HCEC 1CT (cell line): ENCODE results near the gene CDH1.
"Not testable (repeated sequence)": the region's sequence is repeated elsewhere in the genome, so short reads cannot be mapped to it uniquely, and the experiment has no call there.

Source experiments
- DNase-seq: peaks from one replicate; pipeline ENCODE4 v3.0.0-alpha.2; 2017

The CDH1 gene

DNA sequence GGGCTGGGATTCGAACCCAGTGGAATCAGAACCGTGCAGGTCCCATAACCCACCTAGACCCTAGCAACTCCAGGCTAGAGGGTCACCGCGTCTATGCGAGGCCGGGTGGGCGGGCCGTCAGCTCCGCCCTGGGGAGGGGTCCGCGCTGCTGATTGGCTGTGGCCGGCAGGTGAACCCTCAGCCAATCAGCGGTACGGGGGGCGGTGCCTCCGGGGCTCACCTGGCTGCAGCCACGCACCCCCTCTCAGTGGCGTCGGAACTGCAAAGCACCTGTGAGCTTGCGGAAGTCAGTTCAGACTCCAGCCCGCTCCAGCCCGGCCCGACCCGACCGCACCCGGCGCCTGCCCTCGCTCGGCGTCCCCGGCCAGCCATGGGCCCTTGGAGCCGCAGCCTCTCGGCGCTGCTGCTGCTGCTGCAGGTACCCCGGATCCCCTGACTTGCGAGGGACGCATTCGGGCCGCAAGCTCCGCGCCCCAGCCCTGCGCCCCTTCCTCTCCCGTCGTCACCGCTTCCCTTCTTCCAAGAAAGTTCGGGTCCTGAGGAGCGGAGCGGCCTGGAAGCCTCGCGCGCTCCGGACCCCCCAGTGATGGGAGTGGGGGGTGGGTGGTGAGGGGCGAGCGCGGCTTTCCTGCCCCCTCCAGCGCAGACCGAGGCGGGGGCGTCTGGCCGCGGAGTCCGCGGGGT is at the start of gene CDH1:
TSS of gene CDH1 (plus strand) at position 247 of the 684 bp plus-strand sequence. CDS start at position 371, 124 bp downstream.
- DNase-seq: no peak

DNA sequence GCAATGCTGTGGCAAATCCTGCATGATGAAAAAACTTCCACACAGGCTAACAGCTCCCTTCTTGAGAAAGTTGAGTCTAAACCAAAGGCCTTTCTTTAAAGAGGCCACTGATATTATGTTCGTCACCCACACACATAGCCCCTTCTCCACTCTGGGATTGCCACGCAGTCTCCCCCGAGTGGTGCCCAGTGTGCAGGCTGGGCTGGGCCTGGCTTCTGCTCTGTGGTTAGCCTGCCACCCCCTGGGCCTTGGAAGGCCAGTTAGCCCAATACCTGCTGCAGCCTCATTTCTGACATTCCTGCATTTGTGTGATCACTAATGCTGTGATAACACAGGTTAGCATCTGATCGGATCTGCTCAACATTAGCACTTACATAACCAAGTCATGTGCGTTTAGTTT is 47.2 kb upstream of the CDH1 start:
- no peak for DNase-seq

DNA sequence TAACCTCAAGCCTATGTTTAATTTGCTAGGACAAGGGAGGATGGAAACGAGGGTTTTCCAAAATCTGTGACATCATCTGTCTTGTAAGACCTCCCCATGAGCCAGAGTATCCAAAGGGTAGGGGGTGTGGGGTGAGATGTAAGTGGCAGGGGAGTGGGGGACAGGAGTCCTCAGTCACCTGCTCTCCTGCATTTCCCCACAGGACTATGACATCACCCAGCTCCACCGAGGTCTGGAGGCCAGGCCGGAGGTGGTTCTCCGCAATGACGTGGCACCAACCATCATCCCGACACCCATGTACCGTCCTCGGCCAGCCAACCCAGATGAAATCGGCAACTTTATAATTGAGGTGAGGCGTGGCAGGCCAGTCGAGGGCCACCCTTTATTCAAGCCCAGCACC is 41.5 kb upstream of the CDH1 start:
- DNase-seq: no peak

DNA sequence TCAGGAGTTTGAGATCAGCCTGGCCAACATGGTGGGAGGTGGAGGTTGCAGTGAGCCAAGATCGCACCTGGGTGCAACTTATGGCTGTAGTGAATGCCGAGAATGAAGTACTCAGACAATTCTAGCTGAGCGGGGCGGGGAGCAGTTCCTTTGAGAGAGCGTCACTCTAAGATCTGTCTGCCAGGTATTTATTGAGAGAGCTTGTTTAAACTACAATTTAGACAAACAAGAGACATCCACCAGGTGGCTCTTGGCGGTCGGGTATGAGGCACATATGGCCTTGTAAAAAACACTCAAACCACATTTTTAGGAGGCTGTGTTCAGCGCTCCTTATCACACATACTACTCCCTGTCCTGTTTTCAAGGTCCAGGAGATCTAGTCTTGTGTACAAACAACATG is 40.6 kb upstream of the CDH1 start:
- DNase-seq: no peak

DNA sequence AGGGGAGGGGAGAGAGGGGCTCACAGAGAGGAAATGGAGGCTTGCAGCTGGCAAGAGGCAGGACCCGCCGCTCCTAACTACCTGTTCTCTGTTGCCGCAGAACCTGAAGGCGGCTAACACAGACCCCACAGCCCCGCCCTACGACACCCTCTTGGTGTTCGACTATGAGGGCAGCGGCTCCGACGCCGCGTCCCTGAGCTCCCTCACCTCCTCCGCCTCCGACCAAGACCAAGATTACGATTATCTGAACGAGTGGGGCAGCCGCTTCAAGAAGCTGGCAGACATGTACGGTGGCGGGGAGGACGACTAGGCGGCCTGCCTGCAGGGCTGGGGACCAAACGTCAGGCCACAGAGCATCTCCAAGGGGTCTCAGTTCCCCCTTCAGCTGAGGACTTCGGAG is 39.0 kb upstream of the CDH1 start:
- no peak for DNase-seq

DNA sequence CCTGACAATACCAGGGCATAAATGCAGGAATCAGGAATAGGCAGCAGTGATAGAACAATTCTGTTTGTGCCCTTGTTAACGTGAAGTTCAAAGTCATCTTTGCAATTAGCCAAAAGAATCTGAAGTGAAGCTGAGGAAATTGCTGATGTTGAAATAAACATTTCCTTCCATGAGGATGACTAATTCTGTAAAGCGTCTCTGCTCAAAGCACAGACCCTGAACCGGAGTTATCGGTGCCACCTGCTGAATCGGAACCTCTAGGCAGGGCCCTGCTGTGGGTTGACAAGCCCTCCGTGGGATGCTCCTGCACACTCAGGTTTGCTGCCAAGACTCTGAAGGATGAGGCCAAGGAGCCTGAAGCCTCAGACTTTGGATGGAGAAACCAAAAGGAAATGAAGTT is 37.0 kb upstream of the CDH1 start:
- DNase-seq: peak; percentile 15

DNA sequence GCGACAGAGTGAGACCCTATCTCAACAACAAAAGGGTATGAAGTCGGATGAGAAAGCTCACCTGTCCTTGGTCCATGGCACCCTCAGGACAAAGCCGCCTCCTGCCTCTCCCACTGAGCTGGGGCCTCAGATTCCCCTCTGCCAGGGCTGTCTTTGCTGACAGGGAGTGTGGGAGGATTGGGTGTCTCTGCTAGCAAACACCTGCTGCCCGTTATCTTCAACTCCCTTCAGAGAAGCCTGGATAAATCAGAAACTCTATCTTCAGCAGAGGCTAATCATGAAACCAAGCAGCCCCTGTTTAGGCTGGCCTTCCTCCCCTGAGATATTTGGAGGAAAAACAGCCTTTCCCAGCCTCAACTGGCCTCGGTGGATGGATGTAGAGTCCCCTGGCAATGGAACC is 36.3 kb upstream of the CDH1 start:
- no peak for DNase-seq

DNA sequence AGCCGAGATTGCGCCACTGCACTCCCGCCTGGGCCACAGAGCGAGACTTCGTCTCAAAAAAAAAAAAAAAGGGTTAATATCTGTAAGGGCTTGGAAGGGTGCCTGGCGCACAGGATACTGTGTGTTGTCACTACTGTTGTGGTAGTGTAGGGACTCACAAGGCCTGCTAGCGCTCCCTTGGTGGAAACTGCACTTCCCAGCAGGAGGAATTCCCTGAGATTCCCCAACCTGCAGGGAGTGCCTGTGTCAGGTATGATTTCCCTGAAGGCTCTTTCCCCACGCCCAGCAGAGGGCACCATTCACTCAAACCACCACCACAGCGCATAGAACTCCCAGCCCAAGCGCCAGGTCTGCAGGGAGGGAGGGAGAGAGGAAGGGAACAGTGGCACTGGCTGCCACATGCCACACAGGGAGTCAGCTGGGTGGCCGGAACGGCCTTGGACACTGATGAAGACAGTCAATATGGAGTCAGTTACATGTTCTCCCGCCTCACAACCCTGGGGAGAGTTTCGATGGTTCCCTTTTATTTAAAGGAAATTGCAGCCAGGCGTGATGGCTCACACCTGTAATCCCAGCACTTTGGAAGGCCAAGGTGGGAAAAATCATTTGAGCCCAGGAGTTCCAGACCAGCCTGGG is 32.7 kb upstream of the CDH1 start:
- peak; percentile 40 for DNase-seq

DNA sequence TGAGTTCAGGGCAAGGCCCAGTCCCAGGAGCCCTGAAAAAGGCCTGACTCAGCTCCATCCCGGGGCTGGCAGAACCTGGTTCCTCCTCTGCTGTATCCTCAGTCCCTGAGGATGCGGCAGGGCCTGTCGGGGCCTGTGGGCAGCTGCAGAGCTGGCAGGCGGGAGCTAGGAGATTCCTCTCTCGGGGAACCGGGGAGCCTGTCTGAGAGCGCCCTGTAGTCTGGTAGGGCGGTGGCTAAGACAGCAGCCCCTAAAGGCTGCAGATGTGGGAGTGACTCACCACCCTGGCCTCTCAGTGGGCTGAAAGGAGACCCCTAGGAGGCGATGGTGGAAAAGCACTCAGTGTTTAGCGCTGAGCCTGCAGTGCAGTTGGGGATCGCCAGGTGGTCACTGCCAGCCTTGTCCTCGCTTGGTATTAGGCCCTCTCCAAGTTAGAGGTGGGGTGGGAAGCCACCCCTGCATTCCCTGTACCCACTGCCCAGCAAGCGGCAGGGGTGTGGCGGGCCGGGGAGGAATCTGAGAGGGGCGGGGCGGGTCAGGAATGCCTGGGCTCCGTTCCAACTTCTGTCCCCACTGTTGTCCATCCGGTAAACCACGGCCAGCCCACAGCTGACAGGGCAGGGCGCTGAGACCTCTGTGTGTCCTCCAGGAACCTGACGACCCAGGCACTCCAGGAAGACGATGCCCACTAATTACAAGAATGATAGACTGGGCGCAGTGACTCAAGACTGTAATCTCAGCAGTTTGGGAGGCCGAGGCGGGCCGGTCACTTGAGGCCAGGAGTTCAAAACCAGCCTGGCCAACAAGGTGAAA is 29.5 kb upstream of the CDH1 start:
- no peak for DNase-seq

DNA sequence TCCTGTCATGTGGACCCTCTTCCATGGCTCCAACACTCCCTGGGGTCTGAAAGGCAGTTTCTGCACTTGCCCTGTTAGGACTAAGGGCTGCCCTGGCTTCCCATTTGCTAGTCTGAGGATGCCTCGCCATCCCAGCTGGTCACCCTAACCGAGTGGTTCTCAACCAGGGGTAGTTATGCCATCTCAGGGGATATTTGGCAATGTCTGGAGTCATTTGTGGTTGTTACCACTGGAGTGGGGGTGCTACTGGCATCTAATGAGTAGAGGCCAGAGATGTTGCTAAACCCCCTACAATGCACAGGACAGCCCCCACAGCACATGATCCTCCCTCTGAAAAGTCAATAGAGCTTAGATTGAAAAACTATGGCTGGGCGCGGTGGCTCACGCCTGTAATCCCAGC is 26.9 kb upstream of the CDH1 start:
- no peak for DNase-seq

DNA sequence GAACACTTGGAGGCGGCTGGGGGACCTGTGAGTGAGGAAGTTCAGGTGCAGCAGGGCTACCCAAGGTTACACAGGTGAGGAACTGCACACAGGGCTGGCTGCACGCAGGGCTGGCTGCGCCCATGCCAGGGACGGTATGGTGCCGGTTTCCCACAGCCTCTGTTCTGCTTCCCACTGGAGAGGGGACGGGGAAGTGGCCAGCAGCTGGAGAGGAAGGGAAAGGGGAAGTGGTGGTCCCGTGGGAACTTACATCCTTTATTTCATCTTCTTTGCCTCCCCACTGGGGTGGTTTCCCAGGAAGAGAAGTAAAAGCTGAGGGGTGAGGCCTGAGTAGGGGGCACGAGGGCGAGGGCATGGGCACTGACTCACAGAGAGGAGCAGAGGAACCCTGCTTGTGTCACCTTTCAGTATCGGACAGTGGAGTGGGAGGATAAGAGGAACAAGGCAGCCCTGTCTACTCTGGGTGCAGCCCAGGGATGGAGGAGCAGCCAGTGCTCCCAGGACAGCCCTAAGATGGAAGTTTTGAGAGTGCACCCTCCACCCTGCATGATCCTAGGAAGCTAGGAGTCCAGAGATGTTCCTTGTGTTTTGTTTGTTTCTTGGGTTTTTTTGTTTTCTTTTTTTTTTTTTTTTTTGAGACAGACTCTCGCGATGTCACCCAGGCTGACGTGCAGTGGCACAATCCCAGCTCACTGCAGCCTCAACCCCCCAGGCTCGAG is 25.5 kb upstream of the CDH1 start:
- no peak for DNase-seq

DNA sequence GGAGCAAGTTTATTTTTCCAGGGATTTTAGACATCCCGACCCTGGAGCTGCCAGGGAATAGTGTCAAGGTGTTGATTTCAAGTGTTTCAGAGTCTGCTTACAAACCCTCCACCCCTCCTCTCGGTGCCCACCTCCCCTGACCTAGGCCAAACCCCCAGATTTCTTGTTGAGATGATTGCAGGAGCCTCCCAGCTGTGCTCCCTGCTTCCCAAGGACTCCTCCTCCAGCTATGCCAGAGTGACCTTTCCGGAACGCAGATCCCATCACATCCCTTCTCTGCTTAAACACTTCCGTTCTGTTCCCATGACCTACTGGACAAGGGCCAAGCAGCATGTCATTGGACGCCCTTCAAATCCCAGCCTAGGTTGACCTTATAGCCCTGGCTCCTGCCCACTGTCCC is 23.7 kb upstream of the CDH1 start:
- DNase-seq: no peak

DNA sequence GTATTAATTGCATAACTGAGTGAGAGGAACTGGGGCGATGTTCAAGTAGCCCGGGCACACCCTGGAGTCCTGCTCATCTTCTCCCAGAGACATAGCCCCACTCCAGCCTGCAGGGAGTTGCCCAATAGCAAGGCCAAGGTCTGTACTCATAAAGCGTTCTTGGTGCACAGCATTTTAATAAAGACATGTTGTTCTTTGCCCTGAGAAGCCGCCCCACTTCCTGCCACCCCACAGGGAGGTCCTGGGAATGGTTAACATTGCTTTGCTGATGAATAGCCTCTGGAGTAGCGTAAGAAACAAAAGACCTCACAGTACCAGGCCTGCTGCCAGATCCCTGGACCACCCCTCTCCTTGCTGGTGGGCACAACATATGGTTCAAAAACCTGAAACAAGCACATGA is 21.6 kb upstream of the CDH1 start:
- DNase-seq: no peak

DNA sequence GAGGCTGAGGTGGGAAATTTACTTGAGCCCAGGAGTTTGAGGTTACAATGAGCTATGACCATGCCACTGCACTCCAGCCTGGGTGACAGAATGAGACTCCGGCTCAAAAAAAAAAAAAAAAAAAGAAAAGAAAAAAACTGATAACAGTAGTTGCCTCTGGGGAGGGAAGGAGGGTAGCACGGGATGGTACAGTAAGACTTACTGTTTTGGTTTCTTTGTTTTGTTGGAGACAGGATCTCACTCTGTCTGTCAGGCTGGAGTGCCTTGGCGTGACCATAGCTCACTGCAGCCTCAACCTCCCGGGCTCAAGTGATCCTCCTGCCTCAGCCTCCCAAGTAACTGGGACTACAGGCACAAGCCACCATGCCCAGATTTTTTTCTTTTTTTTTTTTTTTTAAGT is 20.6 kb upstream of the CDH1 start:
- DNase-seq: not testable (repeated sequence)

DNA sequence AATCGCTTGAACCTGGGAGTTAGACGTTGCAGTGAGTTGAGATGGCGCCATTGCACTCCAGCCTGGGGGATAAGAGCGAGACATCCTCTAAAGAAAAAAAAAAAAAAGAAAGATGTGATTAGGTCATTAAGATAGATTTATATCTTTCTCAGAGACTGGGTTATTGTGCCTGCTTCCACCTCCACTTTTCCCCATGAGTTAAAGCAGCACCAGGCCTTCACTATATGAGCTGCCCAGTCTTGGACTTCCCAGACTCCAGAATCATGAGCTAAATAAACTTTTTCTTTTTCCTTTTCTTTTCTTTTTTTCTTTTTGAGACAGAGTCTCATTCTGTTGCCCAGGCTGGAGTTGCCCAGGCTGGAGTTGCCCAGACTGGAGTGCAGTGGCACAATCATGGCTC is 19.4 kb upstream of the CDH1 start:
- no peak for DNase-seq

DNA sequence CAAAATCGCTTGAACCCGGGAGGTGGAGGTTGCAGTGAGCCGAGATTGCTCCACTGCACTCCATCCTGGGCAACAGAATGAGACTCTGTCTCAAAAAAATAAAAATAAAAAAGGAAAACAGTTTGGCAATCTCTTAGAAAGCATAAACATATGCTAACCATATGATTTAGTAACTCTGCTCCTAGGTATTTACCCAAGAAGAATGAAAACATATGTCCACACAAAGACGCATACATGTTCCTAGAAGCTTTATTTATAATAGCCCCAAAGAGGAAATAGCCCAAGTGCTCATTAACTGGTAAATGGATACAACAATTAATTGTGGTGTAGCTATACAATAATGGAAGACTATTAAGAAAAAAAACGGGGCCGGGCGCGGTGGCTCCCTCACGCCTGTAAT is 18.5 kb upstream of the CDH1 start:
- DNase-seq: no peak

DNA sequence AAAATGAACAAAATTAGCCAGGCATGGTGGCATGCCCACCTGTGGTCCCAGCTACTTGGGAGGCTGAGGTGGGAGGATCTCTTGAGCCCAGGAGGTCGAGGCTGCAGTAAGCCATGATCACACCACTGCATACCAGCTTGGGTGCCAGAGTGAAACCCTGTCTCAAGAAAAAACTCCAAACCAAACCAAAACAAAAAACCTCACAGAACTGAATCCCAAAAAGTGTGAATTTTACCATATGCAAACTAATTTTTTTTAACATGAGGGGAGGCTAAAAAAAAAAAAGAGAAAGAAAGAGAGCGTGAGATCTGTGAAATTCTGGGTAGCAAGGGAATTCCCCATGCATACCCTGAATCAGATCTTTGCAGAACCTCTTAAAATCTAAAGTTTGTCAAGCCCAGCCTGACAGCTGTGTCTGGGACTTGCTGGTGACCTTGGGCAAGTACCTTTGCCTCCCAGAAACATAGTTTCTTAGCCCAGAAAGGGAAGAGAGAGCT is 17.1 kb upstream of the CDH1 start:
- no peak for DNase-seq

DNA sequence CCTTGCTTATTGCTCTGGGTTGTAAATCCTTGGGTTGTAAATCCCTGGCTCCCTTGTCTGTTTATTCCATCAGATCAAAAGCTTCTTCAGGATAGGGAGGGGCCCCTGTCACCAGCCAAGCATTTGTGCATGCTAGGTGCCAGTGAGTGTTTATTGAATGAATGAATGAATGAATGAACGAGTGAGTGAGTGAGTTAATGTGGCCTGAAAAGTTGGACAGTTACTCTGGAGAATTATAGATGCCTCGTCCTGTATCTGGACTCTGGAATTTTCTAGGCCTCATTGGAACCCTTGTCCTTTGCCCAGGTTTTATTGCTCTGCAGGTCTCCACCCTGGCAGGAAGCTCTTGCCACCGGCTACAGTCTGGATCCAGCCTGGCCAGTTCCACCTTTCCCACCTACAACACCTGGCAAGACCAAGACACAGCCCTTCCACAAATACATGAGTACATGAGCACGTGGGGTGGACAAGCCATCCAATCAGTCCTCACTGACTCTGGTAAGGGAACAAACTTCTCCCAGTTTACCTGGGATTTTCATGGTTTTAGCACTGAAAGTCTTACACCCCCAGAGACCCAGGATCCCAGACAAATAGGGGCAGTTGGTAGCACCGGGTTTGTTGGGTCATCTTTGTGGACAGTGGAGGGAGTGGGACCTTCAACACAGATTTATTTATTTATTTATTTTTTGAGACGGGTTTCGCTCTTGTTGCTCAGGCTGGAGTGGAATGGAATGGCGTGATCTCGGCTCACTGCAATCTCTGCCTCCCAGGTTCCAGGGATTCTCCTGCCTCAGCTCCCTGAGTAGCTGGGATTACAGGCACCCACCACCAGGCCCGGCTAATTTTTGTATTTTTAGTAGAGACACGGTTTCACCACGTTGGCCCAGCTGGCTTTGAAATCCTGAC is 14.7 kb upstream of the CDH1 start:
- DNase-seq: no peak

DNA sequence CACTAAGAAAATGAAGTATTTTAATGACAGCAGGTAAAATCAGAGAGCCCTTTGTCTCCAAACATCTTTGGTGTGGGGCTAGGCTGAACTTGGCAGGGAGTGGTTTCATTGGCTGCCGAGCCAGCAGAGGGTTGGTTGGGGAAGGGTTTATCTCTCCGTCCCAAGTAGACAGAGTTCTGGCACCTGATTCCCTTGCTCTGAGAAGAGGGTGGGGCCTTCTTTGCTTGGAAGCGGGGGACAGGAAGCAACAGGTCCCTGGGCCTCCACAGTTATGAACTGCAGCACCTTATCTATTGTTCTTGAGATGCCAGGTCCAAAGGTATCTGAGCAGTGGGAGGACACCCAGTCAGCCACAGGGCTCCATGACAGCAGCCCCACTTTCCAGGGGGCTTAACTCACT is 12.3 kb upstream of the CDH1 start:
- no peak for DNase-seq

DNA sequence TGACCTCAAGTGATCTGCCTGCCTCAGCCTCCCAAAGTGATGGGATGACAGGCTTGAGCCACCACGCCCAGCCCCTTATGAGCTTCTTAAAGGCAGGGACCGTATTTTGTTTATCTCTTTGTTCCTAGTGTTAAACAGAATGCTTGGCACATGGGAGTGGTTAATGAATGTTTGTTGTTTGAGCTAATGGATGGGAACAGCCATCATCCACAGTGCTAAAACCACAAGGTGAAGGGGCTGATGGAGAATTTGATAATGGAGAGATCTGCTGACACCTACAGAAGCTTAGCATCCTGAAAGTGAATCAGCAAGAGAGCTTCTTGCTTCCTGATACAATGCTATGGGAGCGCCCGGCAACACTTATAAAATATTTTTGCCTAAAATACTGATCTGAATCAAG is 8.6 kb upstream of the CDH1 start:
- no peak for DNase-seq

DNA sequence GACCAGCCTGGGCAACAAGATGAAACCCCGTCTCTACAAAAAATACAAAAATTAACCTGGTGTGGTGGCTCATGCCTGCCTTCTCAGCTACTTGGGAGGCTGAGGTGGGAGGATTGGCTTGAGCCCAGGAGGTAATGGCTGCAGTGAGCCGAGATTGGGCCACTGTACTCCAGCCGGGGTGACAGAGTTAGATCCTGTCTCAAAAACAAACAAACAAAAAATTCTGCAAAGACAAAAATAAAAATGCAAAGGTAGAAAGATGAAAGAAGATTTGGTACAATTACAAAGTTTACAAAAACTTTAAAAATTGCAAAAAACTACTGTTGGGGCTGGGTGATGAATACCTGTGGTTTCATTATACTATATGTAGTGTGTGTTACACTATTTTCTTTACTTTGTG is 5.5 kb upstream of the CDH1 start:
- DNase-seq: no peak

DNA sequence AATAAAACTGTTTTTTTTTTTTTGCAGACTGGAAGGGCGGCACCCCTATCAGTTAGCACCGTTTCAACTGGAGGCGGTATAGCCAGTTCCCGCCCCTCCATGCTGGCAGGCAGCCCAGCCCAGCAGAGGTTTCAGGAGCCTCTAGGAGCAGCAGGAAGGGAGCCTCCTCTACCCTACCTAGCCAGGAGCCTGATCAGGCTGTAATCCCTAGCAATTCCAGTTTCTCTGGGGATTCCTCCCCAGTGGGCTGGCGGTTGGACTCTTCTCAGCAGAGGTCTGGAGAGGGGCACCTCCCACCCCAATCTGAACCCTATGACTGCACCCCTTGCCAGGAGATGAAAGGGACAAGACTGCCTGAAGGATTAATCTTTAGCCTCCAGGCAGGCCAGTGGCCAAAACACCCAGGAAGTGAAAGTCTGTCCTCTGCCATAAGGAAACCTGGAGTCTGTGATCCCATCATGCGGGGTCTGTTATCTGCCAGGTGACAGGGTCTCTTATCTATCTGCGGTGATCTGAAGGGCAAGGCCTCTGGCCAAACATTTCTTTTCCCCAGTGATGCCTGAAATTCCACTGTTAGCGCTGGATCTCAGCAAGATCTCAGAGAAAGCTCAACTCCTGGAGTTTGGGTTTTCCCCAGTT is 4.9 kb upstream of the CDH1 start:
- no peak for DNase-seq
